KOPT-K1 (cell line): ENCODE measurements around the gene ZNF491.
"Not testable (repeated sequence)": the region's sequence is repeated elsewhere in the genome, so short reads cannot be mapped to it uniquely, and the experiment has no call there.

Experiments
- H3K27ac ChIP-seq: fragments of 200-600 bp; sonication (generic); 2 replicates; pipeline ENCODE4 v1.5.1; 2016; ENCODE audit warnings: antibody characterized with exemption, mild to moderate bottlenecking, low read depth, low read length; ENCODE audit not compliant: poor library complexity, severe bottlenecking
- H3K36me3 ChIP-seq: fragments of 200-600 bp; sonication (generic); 2 replicates; pipeline ENCODE4 v1.5.1; 2017; ENCODE audit warnings: antibody characterized with exemption, mild to moderate bottlenecking, low read length, moderate library complexity; ENCODE audit not compliant: insufficient read depth
- H3K9me3 ChIP-seq: fragments of 200-600 bp; sonication (generic); 2 replicates; pipeline ENCODE4 v1.5.1; 2017; ENCODE audit warnings: antibody characterized with exemption, low read length, mild to moderate bottlenecking; ENCODE audit not compliant: insufficient read depth, poor library complexity, severe bottlenecking

The ZNF491 gene

DNA sequence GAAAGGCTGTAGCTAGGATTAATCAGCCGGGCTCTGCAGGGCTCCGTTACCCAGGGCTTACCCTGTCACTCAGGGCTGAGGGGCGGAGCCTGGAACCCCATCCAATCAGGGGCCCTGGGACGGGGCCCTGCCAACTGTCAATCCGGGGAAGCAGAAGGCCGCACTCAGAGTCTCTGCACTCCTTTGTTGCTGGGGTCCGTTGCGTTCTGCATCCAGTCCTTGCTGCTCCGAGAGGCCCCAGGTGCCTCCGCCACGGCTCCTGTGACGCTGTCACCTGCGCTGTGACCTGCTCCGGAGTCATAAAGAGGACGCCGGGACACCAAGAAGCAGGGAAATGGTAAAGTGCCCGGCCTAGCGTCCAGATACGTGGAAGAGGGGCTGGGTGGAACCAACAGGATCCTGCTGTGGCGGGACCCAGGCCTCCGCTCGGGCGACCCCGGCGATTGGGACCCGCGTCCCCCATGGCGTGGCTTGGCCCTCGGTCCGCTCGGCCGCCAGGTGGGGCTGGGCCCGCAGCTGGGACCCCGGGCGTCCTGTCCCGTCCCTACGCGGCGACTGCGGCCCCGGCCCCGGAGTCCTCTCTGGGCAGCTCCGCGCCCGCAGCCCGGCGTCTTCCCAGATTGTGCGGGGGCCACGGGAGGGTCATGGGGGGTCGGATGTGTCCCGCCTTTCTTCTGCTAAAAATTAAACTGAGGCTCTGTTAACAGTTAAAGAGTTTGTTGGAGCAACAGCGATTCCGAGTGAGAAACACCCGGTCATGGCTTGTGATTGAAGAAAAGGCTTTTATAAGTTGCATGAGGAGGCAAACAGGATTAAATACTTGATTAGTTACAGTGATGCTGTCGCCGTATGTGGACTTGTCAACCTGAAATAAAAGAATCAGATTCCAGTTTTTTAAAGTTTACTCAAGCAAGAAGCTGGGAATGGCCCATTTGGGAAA is at the start of gene ZNF491:
Gene ZNF491 (plus strand): TSS at position 133 of the 940 bp plus-strand sequence. CDS start 7,431 bp downstream, outside the sequence.
- Histone ChIP-seq H3K27ac (peak within 1 kb of the TSS; percentile 69), H3K36me3 (no peaks in the 10 kb centered on the region), H3K9me3 (peaks cover 19% of the 10 kb centered on the region)

DNA sequence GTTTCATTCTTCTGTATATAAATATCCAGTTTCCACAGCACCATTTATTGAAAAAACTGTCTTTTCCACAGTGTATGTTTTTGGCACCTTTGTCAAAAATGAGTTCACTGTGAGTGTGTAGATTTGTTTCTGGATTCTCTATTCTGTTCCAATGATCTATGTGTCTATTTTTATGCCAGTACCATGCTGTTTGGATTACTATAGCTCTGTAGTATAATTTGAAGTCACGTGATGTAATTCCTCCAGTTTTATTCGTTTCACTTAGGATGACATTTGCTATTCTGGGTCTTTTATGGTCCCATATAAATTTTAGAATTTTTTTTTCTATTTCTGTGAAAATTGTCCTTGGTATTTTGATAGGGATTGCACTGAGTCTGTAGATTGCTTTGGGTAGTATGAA is 48.6 kb upstream of the ZNF491 start:
- peaks cover 39% of the 10 kb centered on the region for H3K9me3 ChIP-seq
- H3K27ac ChIP-seq, result no peak overlapping the region
- no peaks in the 10 kb centered on the region for H3K36me3 ChIP-seq

DNA sequence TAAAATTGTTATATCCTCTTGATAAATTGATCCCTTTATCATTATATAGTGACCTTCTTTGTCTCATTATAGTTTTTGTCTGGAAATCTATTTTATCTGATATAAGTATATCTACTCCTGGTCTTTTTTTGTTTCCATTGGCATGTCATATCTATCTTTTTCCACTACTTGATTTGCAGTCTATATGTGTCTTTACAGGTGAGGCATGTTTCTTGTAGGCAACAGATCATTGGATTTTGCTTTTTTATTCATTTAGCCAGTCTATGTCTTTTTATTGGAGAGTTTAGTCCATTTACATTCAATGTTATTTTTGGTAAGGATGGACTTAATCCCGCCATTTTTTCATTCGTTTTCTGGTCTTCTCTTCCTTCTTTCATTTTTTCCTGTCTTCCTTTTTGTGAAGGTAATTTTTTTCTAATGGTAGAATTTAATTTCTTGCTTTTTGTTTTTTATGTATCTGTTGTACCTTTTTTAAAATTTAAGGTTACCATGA is 46.0 kb upstream of the ZNF491 start:
- no peaks in the 10 kb centered on the region for H3K36me3 ChIP-seq
- no peak overlapping the region for H3K27ac ChIP-seq
- peaks cover 55% of the 10 kb centered on the region for H3K9me3 ChIP-seq

DNA sequence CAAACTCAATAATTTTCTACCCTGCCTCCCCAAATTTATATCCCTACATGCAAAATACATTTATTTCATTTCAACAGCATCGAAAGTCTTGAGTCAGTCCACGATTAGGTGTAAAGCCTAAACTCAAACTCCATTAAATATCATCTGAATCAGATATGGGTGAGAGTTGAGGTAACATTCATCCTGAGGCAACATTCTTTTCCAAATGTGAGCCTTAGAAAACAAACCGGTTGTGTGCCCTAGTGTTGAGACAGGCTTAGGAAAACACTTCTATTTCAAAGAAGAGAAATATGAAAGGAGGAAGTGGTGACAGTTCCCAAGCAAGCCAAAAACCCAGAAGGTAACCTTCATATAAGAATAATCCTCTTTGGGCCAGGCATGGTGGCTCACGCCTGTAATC is 43.7 kb upstream of the ZNF491 start:
- no peaks in the 10 kb centered on the region for H3K36me3 ChIP-seq
- H3K9me3 ChIP-seq, result peaks cover 45% of the 10 kb centered on the region
- H3K27ac ChIP-seq, result no peak overlapping the region

DNA sequence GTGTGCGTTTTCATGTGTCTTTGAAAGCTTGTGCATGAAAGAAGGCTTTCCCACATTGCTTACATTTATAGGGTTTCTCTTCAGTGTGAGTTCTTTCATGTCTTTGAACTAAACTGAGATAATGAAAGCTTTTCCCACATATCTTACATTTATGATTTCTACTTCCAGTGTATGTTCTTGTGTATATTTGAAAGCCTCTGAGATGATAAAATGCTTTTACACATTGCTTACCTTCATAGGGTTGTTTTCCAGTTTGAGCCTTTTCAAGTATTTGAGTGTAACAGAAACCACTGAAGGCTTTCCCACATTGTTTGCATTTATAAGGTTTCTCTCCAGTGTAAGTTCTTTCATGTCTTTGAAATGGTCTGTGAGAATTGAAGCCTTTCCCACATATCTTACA is 41.4 kb upstream of the ZNF491 start:
- H3K9me3 ChIP-seq, result peaks cover 38% of the 10 kb centered on the region
- no peaks in the 10 kb centered on the region for H3K36me3 ChIP-seq
- H3K27ac ChIP-seq, result no peak overlapping the region

DNA sequence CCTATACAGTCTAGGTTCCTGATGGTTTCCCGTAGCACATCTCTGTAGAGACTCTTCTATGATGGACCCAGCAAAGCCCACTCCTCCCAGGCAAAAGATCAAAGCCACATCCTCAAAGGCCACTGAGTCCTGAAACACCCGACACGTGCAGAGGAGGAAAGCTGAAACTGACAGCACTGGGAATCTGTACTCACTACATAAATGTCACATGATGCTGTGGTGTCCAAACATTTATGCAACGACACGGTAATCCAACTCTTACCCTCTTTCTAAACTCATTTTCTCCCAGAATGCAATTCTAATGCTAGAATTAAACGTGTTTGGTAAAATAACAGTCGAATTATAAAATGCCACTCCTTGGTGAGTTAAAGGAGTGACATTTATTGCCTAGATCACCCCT is 38.5 kb upstream of the ZNF491 start:
- Histone ChIP-seq H3K36me3 (no peaks in the 10 kb centered on the region), H3K27ac (no peak overlapping the region), H3K9me3 (peaks cover 37% of the 10 kb centered on the region)

DNA sequence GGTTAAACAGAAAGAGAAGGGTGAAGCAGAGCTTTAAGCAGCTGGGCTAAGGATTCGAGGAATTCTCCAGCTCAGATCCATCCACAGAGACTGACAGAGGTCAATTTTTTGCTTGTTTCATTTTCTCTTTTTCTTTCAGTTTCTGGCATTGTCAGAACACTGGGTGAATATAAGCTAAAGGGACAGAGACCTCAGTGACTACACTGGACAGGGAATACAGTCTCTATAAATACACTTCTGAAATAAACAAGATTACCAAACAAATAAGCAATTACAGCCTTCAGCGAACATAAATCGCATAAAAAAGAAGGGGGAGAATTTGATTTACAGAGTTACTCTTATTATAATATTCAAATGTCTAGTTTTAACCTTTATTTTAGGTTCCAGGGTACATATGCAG is 35.2 kb upstream of the ZNF491 start:
- H3K9me3 ChIP-seq, result peaks cover 10% of the 10 kb centered on the region
- no peak overlapping the region for H3K27ac ChIP-seq
- H3K36me3 ChIP-seq, result no peaks in the 10 kb centered on the region

DNA sequence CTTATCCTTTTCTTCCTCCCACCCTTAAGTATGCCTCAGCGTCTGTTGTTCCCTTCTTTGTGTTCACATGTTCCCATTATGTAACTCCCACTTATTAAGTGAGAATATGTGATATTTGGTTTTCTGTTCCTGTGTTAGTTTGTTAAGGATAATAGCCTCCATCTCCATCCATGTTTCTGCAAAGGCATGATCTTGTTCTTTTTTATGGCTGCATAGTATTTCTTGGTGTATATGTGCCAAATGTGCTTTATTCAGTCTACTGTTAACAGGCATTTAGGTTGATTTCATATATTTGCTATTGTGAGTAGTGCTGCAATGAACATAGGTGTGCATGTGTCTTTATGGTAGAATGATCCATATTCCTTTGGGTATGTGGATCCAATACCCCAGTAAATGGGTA is 34.7 kb upstream of the ZNF491 start:
- H3K9me3 ChIP-seq, result peaks cover 10% of the 10 kb centered on the region
- no peaks in the 10 kb centered on the region for H3K36me3 ChIP-seq
- H3K27ac ChIP-seq, result no peak overlapping the region

DNA sequence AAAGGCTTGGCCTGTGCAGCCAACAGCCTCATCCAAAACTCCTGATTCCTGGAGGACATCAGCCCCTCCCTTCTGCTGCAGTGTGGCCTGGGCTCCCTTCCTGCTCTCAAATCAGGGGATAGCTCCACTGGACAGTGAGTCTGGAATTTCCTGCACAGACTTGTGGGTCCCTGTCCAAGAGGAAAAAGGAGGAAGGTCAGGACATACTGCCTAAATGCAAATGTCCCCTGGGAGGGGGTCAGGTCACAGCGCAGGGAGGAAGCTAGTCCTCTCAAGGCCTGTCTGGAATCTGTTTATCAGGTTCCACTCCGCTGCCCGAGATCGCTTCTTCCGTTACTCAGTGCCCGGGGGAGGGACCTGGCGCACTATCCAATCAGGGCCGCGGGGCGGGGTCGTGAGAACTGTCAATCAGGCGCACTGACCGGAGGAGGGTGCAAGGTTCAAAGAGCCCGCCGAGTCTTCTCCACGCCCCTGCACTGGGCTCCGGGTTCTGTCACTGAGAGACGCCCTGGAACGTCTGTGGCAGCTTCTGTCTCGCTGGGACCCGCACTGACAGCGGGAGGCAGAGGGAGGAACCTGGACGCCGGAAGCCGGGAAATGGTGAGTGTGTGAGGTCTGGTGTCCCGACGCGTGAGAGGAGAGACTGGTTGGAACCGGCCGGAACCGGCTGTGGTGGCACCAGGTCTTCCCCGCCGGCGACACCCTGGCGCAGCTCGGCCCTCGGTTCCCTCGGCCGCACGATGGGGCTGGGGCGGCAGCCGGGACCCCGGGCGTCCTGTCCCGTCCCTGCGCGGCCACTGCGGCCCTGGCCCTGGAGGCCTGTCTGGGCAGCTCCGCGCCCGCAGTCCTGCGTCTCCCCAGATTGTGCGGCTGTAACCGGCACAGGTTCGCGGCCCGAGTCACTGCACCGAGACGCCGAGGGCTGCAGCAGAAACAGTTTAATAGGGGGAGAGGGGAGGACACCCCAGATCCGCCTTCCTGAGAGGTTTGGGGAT is 31.4 kb upstream of the ZNF491 start, which contains the start of gene ZNF441:
Gene ZNF441 (plus strand): TSS at position 404 of the 995 bp plus-strand sequence. CDS start 194 bp downstream, at position 598.
- no peaks in the 10 kb centered on the region for H3K36me3 ChIP-seq
- peak within 1 kb of the TSS; percentile 57 for H3K27ac ChIP-seq
- peaks cover 27% of the 10 kb centered on the region for H3K9me3 ChIP-seq

DNA sequence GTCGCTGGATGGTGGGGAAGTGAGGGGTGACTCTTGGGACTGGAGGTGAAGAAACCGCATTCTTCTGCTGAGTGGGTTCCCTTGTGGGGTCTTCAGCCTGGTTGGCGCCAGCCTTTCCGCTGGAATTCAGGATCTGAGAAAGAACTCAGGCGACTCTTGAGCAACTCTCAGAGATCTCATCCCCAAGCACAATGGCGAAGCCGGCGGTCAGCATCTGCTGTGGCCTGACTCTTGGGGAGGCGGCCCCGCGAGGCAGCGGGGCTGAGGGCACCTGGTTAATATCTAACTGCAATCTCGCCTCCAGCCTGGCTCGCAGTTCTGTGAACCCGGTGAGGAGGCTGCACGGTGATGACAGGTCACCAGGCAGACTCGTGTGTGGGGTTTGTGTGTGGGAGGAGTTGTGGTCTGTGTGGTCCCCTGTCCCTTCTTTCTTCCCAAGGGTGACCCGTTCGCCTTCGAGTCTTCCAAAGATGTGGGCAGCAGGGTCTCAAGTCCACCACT is 30.6 kb upstream of the ZNF491 start:
- peak overlapping the region; percentile 57 for H3K27ac ChIP-seq
- no peaks in the 10 kb centered on the region for H3K36me3 ChIP-seq

DNA sequence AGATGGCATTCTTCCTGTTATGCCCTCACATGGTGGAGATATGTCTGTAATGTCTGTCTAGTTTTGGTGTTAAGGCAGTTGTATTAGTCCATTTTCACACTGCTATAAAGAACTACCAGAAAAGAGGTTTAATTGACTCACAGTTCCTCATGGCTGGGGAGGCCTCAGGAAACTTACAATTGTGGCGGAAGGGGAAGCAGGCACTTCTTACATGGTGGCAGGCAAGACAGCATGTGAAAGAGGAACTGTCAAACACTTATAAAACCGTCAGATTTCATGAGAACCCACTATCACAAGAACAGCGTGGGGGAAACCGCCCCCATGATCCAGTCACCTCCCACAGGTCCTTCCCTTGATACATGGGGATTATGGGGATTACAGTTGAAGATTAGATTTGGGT is 28.3 kb upstream of the ZNF491 start:
- H3K27ac ChIP-seq, result no peak overlapping the region
- no peaks in the 10 kb centered on the region for H3K36me3 ChIP-seq
- H3K9me3 ChIP-seq, result peaks cover 45% of the 10 kb centered on the region

More for the DNA sequence above, 30.6 kb upstream of the ZNF491 start:
- H3K9me3 ChIP-seq, result peaks cover 34% of the 10 kb centered on the region

DNA sequence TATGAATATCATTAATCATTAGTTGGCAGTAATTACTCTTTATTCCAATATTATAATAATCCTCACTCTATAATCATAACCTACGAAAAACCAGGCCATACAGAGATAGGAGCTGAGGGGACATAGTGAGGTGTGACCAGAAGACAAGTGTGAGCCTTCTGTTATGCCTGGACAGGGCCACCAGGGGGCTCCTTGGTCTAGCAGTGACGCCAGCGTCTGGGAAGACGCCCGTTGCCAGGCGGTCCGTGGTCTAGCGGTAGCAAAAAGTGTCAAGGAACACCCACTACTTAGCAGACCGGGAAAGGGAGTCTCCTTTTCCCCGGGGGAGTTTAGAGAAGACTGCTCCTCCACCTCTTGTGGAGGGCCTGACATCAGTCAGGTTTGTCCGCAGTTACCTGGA is 26.8 kb upstream of the ZNF491 start:
- peaks cover 59% of the 10 kb centered on the region for H3K9me3 ChIP-seq
- H3K27ac ChIP-seq, H3K36me3 ChIP-seq: not testable (repeated sequence)

DNA sequence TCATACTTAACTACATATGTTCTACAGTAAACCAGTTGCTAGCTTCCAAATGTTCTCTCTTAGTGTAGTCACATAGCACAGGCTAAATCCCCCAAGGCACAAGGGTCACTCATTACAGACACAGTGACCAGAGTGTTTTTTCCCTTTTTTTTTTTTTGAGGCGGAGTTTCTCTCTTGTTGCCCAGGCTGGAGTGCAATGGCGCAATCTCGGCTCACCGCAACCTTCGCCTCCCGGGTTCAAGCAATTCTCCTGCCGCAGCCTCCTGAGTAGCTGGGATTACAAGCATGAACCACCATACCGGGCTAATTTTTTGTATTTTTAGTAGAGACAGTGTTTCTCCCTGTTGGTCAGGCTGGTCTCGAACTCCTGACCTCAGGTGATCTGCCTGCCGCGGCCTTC is 21.7 kb upstream of the ZNF491 start:
- H3K36me3 ChIP-seq, result peaks cover 34% of the 10 kb centered on the region
- H3K27ac ChIP-seq, result not testable (repeated sequence)
- peaks cover 87% of the 10 kb centered on the region for H3K9me3 ChIP-seq

DNA sequence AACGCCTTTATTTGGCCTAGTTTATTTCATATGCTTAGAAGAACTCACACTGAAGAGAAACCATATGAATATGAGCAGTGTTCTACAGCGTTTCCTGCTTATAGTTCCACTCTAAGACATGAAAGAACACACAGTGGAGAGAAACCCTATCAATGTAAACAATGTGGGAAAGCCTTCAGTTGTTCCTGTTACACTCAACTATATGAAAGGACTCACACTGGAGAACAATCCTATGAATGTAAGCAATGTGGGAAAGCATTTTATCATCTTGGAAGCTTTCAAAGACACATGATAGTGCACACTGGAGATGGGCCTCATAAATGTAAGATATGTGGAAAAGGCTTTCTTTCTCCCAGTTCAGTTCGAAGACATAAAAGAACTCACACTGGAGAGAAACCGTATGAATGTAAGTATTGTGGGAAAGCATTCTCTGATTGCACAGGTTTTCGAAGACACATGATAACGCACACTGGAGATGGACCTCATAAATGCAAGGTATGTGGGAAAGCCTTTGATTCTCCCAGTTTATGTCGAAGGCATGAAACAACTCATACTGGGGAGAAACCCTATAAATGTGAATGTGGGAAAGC is 17.8 kb upstream of the ZNF491 start:
- Histone ChIP-seq H3K9me3 (peaks cover 89% of the 10 kb centered on the region), H3K36me3 (peaks cover 46% of the 10 kb centered on the region), H3K27ac (no peak overlapping the region)
